GM18861 (cell line): ENCODE data around the gene PAXIP1.

Source experiments
- ATAC-seq: cut with Tn5 transposase; IDR thresholded peaks from one replicate; pipeline ENCODE4 v1.9.1; 2021; ENCODE audit not compliant: unreplicated experiment

The PAXIP1 gene

DNA sequence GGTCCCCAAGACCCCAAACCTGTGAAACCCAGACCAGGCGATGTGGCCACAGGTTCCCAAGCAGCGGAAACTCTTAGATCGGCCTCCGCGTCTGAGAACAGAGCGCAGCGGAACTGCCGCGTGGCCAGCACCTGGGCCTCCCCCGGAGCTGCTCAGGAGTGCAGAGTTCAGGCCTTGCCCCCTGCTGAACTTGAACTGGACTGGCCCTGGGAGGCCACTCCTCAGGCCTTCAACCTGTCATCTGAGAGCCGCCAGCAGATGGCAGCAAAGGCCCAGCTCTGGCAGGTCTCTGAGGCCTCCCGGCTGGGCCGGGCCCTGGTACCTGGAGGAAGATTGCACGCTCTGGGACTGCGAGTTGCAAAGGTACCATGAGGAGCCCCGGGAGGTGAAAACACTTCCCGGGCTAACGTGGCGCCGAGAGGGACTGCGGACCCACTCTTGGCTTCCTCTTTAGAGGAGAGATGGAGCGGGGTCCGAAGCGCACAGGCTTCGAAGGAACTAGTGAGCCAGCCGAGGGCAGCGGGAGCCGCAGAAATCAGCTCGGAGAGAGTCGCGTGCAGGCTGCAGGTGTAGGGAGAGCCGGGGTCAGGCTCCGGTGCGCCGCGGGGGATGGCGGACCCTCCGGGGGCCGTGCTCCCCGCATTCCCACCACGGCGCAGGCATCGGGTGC, 89.2 kb downstream of the PAXIP1 start:
- ATAC-seq: peak; percentile 97

DNA sequence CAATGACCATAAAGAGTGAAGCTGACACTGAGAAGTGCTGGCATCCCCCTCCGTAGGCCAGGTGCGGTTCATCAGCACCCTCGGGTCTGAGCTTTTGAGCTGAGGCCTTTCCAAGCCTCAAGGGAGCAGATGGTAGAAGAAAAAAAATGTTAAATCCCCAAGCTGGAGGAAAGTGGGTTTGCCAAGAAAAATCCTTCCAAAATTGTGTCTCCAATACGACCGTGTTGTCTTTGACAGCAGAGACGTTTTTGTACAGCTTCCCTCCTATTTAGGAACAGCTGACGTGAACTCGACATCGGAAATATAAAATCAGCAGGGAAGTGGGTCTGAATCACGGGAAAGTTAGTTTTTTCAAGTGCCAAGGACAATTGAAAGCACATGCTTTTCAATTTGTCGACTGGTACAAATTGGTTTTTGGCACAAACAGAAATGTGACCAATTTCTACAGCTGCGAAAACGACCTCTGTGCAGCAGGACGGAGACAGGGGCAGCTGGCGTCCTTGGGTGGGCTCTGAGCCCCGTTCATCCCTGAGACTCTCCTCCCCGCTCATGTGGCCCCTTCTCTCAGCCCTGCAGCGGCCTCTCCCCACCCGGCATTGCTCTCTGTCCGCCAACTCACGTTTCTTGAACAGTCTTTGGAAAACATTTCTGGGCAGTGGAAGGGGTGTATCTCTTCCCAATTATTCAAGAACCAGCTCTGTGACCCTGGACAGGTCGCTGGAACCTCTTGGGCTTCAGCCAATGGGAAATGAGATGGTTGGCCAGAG, 89.9 kb downstream of the PAXIP1 start:
- no peak for ATAC-seq

DNA sequence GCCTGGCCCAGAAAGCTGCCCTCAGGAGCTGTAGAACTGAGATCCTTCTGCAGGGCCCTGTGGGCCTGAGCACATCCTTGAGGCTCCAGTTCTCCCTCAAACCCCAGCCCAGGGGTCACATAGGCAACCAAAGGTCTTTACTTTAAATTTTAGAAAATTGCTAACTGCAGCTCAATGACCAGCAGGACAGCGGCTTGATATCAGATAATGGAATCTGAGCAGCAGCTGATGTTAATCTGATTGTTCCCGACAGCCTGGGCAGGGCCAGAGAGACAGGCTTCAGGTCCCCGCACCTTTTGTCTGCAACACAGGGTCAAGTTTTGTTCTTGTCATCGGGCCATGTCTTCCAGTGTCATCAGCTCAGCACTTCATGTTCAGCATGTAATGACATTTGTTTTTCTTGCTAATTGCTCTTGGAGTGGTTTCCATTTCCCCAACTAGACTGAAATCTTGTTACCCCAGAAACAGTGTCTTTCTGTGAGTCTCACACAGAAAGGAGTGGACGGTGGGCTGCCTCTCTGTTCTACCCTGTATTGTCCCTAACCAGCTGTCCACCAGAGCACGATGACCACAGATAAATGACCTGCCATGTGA, 91.0 kb downstream of the PAXIP1 start:
- no peak for ATAC-seq

DNA sequence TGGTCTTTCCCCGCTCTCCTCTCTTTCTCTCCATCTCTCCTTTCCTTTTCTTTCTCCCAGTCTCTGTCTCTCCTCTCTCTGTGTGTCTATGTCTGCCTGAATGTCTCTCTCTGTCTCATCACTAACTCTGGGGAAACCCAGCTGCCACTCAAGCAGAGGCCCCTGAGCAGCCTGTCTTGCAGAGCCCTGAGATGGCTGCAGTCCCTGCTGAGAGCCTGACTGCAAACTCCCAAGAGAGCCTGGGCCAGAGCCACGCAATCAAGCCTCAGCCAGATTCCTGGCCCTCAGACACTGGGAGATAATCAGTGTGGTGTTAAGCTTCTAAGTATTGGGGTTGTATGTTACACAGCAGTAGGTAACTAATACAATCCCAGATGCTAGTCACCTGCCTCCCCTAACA, 91.5 kb downstream of the PAXIP1 start:
- ATAC-seq: no peak

DNA sequence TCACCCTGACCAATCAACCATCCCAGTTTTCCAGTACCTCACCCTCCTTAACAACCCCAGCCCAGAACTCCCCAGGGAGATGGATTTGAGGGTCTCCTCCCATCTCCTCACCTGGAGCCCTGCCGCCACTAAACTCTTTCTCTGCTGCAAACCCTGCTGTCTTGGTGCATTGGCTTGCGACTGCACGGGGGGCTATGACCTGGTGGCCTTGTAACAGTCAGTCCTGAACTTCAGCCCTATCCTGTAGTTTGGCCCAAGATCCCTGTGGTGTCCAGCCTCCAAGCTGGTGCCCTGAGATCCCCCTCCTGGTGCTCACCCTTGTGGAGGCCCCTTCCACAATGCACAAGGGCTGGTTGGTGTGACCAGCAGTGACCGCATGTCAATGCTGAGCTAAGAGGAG, 91.9 kb downstream of the PAXIP1 start:
- ATAC-seq: no peak

DNA sequence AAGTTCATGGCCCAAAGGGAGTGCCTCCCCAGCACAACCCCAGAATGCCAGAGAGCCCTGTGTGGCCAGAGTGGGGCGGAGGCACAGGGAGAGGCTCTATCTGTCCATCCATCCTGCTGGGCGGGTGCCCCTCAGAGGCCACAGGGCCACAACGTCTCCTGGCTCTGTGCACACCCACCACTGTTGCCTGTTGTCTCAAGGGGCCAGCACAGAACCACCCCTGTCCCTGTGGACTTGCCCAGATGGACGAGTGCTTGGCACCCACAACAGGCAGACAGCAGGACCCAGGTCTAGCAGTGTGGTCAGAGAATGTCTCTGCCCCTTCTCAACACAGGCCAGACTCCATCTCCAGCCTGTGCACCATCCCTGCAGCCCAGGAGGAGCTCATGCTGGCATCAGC, 92.8 kb downstream of the PAXIP1 start:
- ATAC-seq: no peak

DNA sequence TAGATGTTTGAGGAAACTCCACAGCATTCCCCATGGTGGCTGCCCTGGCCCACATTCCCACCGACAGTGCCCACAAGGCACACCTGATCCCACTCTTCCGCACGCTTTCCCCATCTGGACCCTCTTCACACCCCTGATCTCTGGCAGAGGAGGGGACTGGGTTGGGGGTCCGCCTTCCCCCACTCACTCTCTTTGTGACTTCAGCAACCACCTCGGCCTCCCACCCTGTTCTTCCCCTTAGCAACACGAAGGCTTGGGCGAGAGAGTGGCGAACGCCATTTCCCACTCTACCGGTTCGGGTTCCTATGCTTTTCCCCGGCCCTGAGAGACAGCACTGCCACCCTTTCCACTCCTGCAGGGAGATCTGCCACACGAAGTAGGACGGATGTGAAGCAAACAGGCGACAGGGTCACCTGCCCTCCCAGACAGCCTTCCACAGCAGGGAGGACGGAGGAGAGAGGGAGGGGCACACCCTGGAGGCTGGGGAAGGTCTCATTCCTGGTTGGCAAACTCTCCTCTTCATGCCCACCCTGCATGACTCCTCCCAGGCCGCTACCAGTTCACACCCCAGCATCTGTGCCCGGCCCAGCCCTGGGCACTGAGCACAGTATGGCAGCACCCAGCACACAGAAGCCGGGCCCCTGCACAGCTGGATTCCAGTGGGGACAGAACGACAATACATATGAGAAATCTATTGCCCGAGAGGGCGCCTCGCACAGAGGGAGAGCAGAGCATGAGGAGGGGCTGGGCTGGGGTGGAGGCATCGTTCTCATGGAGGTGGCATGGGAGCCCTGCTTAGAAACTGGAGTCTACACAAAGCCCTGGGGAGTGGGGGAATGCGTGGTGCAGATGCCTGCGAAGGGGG, 93.5 kb downstream of the PAXIP1 start:
- ATAC-seq: no peak

DNA sequence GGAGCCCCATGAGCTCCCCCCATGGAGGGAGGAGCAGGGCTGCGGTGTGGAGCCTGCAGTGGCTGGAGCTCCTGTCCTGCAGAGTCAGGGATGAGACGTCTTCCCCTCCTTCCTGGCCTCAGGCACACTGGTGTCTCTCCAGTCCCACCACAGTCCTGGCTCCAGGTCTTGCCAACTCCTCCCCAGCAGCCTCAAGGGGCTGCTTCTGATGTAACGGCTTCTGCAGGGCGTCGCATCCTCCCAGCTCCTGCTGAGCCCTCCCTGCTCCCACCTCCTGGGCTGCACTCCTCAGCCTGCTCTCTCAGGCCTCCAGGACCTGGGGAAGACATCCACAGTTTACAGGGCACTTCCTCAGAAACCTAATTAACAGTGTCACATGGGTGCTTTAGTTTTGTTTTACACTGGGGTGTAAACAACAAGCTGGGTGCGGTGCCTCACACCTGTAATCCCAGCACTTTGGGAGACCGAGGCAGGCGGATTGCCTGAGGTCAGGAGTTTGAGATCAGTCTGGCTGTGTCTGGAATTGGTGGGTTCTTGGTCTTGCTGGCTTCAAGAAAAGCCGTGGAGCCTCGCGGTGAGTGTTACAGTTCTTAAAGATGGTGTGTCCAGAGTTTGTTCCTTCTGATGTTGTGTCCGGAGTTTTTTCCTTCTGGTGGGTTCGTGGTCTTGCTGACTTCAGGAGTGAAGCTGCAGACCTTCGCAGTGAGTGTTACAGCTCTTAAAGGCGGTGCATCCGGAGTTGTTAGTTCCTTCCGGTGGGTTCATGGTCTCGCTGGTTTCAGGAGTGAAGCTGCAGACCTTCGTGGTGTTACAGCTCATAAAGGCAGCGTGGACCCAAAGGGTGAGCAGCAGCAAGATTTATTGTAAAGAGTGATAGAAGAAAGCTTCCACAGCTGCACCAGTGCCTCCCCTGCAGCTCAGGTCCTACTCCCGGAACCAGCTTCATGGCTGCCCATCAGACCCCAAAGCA, 95.0 kb downstream of the PAXIP1 start:
- no peak for ATAC-seq

DNA sequence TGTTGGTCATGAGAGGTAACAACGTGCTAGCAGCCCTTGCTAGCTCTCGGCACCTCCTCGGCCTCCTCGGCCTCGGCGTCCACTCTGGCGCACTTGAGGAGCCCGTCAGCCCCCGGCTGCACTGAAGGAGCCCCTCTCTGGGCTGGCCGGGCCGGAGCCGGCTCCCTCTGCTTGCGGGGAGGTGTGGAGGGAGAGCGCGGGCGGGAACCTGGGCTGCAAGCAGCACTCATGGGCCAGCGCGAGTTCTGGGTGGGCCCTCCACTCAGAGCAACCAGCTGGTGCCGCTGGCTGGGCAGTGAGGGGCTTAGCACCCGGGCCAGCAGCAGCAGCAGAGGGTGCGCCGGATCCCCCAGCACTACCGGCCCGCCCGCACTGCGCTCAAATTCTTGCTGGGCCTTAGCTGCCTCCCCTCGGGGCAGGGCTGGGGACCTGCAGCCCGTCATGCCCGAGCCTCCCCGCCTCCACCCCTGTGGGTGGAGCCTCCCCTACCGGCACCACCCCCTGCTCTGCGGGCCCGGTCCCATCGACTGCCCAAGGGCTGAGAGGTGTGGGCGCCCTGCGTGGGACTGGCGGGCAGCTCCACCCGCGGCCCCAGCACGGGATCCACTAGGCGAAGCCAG, 96.1 kb downstream of the PAXIP1 start:
- no peak for ATAC-seq

DNA sequence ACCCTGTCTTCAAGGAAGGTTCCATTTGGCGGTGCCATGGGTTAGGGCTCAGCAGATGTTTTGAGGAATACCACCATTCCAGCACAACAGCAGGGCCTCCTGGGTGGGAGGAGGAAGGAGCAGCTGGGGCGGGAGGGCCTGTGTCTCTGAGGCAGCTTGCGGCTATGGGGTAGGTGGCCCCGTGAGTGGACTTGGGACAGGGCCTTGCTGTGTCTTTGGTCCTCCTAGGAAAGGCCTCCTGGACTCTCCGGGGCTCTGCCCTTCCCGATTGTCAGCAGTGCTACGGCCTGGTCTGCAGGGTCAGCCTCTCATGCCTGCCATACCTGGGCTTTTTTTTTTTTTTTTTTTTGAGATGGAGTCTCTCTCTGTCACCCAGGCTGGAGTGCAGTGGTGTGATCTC, 96.7 kb downstream of the PAXIP1 start:
- no peak for ATAC-seq

DNA sequence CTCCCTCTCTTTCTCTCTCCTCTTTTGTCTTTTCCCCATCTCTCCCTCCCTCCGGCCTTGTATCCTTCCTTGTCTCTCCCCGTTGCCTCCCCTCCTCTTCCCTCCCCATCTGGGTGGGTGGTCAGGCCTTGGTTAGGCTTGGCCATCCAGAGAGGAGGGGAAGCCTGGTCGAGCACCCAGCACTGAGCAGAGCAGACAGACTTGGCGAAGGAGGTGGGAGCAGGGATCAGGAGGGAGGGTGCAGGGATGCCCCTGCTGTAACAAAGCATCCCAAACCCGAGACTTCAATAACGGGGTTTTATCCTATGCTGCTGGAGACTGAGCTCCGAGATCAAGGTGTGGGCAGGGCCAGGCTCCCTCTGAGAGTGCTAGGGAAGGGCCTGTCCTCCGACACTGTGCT, 97.3 kb downstream of the PAXIP1 start:
- ATAC-seq: no peak

DNA sequence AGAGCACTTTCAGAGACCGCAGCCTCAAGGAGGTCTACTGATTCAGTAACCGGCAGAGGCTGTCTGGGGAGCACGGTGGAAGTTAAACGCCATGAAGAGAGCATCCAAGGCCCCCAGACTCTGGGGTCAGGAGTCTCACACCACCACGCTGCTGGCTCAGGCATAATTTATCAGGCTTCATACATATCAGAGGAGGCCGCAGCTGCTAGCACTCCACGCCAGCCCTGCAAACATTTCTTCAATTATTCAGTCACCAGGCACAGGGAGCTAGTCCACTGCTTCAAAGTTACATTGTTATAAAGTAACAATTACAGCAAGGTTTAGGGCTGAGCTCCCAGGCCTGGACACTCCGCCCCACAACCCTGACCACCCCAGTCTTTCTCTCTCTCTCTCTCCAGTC, 97.8 kb downstream of the PAXIP1 start:
- ATAC-seq: no peak

DNA sequence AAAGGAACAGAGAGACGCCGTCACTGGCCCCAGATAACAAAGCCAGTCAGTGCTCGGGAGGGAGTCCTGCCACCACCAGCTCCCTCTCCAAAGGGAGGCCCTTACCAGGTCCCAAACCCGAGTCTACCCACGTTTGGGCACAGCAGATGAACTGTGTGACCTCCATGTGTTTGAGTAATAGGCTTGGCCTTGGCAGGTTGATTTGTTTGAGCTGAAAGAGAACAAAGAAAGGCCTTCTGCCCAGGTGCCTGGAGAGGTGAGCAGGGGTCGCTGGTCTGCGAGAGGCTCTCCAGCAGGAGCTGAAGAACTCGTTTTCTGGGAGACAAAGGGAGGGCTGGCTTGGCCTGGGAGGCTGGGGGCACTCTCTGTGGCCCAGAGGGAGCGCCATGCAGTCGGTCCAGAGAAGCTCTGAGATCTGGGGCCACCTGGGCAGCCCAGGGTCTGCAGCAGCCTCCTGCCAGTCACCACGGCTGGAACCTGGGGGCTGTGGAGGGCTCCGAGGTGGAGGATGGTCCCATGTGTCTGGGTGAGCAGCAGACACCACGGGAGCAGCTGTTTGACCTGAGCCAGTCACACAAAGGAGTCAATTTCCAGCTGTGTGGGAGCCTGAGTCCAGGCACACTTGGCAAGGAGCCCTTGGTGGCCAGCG, 99.7 kb downstream of the PAXIP1 start:
- no peak for ATAC-seq

DNA sequence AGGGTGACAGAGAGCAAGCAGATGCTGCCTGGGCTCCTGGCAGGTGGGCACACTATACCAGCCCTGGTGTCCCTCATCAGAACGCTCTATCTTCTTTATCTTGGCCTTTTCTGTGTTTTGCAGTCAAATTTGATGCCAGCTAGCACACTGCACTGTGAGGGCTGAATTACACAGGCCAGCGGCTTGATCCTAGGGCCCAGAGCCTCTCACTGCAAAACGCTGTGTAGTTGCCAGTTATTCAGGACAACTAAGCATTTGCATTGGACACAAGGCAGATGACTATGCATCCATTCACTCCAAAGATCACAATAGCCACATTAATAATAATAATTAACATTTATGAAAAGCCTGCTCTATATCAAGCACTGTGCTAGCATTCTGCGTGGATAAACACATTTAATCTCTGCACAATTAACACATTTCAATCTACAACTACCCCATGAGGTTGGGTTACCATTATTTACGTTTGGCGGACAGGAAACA, 100.3 kb downstream of the PAXIP1 start:
- ATAC-seq: no peak

DNA sequence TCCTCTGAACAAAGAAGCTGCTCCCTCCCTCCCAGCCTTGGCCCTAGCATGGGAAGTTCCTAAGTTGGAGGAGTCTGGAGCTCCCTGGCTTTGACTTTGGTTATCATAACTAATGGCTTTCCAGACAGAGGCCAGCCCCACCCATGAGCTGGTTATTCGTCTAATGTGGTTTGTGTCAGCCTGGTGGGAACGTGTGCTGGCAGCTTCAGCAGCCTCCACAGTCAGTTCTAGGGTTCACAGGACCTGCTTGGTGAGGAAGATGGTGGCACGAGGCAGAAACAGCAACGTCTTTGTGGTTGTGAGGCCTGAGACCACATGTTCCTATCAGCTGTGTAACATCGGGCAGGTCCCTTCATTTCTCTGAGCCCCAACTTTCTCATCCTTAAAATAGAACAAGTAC, 103.1 kb downstream of the PAXIP1 start:
- ATAC-seq: no peak

DNA sequence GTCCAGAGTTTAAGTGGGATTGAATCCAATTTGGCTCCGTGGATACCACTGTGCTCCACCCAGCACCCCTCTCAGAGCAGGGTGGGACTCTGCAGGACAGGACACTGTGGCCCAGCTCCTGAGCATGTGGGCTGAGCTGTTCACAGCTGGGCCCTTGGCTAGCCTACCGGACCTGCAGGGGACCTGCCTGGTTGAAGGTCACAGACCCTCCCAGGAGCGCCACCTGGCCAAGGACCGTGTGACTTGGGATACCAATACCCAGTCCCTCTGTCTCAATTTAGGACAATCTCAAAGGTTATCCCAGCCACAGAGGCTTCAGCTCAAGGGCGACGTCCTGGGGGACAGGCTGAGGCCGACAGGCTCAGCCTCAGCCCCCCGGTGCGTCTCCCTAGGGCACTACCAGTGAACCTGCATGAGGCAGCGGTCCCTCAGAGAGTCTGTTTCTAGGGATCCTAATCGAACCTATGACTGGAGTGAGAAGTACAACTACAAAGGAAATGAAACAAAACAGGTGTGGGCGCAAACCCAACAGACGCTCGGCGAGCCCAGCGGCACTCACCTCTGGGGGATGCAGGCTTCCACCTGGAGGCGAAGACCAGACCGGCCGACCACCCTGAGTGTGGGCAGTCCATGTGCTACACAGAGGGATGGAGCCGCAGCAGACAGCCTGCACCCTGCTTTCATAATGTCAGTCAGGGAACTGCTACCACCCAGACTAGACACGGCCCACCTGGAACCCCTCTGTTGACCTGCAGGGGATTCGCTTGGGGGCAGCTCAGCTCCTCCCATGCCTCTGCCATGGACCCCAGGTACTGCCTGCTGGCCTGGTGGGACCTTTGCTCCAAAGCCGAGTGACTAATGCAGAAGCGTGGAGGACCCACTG, 103.7 kb downstream of the PAXIP1 start:
- ATAC-seq: no peak

DNA sequence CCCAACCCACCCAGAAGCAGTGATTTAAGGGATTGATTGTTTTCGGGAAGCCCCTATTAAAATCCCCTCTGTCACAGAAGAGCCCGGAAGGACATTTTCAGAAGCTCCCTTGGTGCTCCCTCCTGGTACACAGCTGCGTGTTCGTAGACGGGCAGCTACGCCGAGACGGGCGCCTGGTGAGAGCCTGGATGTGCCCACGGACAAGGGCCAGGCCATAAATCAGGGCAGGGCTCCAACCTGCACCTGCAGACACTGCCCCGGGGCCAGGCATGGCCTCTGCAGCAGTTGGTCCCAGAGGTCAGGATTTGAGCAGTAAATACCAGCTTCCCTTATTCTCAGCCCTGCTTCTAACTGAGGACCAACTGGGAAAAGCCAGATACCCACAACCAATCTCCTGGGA, 106.8 kb downstream of the PAXIP1 start:
- no peak for ATAC-seq
